HCT116 (cell line): Measurements from ENCODE around the gene MED27. TPM values are rescaled to one million over a fixed set of nuclear protein-coding genes. Genes with fewer than 3 reads are reported as not detected.

Source experiments
- ATAC-seq: fragments of 200-7000 bp; cut with Tn5 transposase; 2 replicates; pipeline ENCODE4 v1.9.1; 2020; ENCODE audit warnings: mild to moderate bottlenecking, moderate library complexity
- BruUV-seq: library from RNA; stranded (reverse); fragments of 400-500 nt; replicated peaks from 2 replicates; lab custom pipeline; 2021; lab: Mats Ljungman, UMichigan
- CTCF ChIA-PET: fragments of 300-600 bp; sonication (Branson Sonifier 250); formaldehyde crosslinking; loops from one replicate; lab custom pipeline; 2021; ENCODE audit warnings: antibody characterized with exemption; lab: Charles Lee
- POLR2A ChIA-PET: fragments of 300-600, 350-600 bp; sonication (Branson Sonifier 250); formaldehyde crosslinking; loops from one replicate; lab custom pipeline; 2021; ENCODE audit warnings: antibody characterized with exemption; lab: Charles Lee
- RAD21 ChIA-PET, 2 experiments: fragments of 300-600 bp; sonication (Branson Sonifier 250); formaldehyde crosslinking; loops; one replicate each; lab custom pipeline; 2023; ENCODE audit warnings: low total read pairs in 2 of 2; ENCODE audit not compliant: uncharacterized antibody in 2 of 2, unreplicated experiment in 2 of 2, low non-redundant PET in 1 of 2; lab: Charles Lee
- DNase-seq: peaks from one replicate; pipeline ENCODE4 v3.0.0-alpha.2; 2010; ENCODE audit warnings: low read depth, low spot score
- H2AFZ ChIP-seq: fragments of 200-600 bp; shearing (Covaris generic), sonication (generic); 2 replicates; pipeline ENCODE4 v1.6.1; 2017; ENCODE audit warnings: low read depth, mixed run types, mixed read lengths, antibody characterized with exemption, low read length; ENCODE audit not compliant: poor library complexity, severe bottlenecking
- H3K27ac ChIP-seq: 2 replicates; pipeline ENCODE4 v1.5.1; 2012; ENCODE audit warnings: low read depth, low read length
- H3K27me3 ChIP-seq: fragments of 200-600 bp; sonication (generic); 2 replicates; pipeline ENCODE4 v1.6.1; 2016; ENCODE audit warnings: mixed run types, low read length, mixed read lengths; ENCODE audit not compliant: insufficient read depth
- H3K36me3 ChIP-seq, 2 experiments: fragments of 200-500 bp in 1 of 2; fragments of 200-600 bp in 1 of 2; sonication (Bioruptor generic) in 1 of 2; sonication (generic) in 1 of 2; 2 replicates each; pipeline versions ENCODE4 v1.5.1 to v1.6.1; 2014 to 2016; ENCODE audit warnings: low read length in 2 of 2, inconsistent platforms in 1 of 2, mixed read lengths in 1 of 2, mixed run types in 1 of 2; ENCODE audit not compliant: insufficient read depth in 2 of 2, control insufficient read depth in 1 of 2
- H3K4me1 ChIP-seq, 2 experiments: fragments of 200-600 bp in 1 of 2; sonication (generic) in 1 of 2; 2 replicates each; pipeline versions ENCODE4 v1.5.1 to v1.6.1; 2012 to 2017; ENCODE audit warnings: low read length in 2 of 2, inconsistent platforms in 1 of 2, mild to moderate bottlenecking in 1 of 2, mixed read lengths in 1 of 2, mixed run types in 1 of 2, moderate library complexity in 1 of 2; ENCODE audit not compliant: insufficient read depth in 2 of 2, control insufficient read depth in 1 of 2
- H3K4me2 ChIP-seq: fragments of 200-600 bp; sonication (generic); 2 replicates; pipeline ENCODE4 v1.6.1; 2017; ENCODE audit warnings: mixed run types, low read length, mixed read lengths
- H3K4me3 ChIP-seq, 2 experiments: fragments of 200-600 bp in 1 of 2; sonication (generic) in 1 of 2; replicated peaks in 1 of 2; 2 replicates each; pipeline ENCODE4 v1.5.1; 2011 to 2016; ENCODE audit warnings: low read length in 2 of 2, control low read depth in 1 of 2, low read depth in 1 of 2, mild to moderate bottlenecking in 1 of 2, mixed read lengths in 1 of 2, mixed run types in 1 of 2
- H3K79me2 ChIP-seq: fragments of 200-600 bp; sonication (generic); 2 replicates; pipeline ENCODE4 v1.6.1; 2017; ENCODE audit warnings: mild to moderate bottlenecking, mixed run types, low read length, moderate library complexity, mixed read lengths; ENCODE audit not compliant: insufficient read depth
- H3K9ac ChIP-seq: fragments of 200-600 bp; sonication (generic); 2 replicates; pipeline ENCODE4 v1.6.1; 2016; ENCODE audit warnings: low read length, mixed read lengths
- H3K9me2 ChIP-seq: fragments of 200-600 bp; sonication (generic), shearing (Covaris generic); 2 replicates; pipeline ENCODE4 v1.6.1; 2017; ENCODE audit warnings: mixed run types, mild to moderate bottlenecking, moderate library complexity; ENCODE audit not compliant: insufficient read depth
- H3K9me3 ChIP-seq, 2 experiments: fragments of 200-500 bp in 1 of 2; fragments of 200-600 bp in 1 of 2; sonication (Bioruptor generic) in 1 of 2; sonication (generic) in 1 of 2; 2 replicates each; pipeline ENCODE4 v1.6.1; 2014 to 2017; ENCODE audit warnings: low read length in 2 of 2, mixed read lengths in 2 of 2, inconsistent platforms in 1 of 2, low read depth in 1 of 2, mild to moderate bottlenecking in 1 of 2, mixed run types in 1 of 2, moderate library complexity in 1 of 2; ENCODE audit not compliant: control insufficient read depth in 1 of 2, insufficient read depth in 1 of 2
- H4K20me1 ChIP-seq: fragments of 200-600 bp; sonication (generic), shearing (Covaris generic); 2 replicates; pipeline ENCODE4 v1.6.1; 2017; ENCODE audit warnings: mixed run types, mild to moderate bottlenecking, moderate library complexity; ENCODE audit not compliant: insufficient read depth
- CBX3 ChIP-seq: IDR thresholded peaks from 2 replicates; pipeline ENCODE4 v1.6.1; 2012; ENCODE audit warnings: low read depth
- CEBPB ChIP-seq: IDR thresholded peaks from 2 replicates; pipeline ENCODE4 v1.6.1; 2012; ENCODE audit warnings: low read depth
- EGR1 ChIP-seq: IDR thresholded peaks from 2 replicates; pipeline ENCODE4 v1.6.1; 2012; ENCODE audit warnings: low read depth
- EZH2phosphoT487 ChIP-seq: fragments of 200-600 bp; IDR thresholded peaks from 2 replicates; pipeline ENCODE4 v1.6.1; 2018; ENCODE audit warnings: antibody characterized with exemption, borderline replicate concordance
- POLR2A ChIP-seq: IDR thresholded peaks from 2 replicates; pipeline ENCODE4 v1.7.0; 2011; ENCODE audit warnings: borderline replicate concordance; ENCODE audit not compliant: insufficient read depth, insufficient read length; ENCODE audit errors: extremely low read depth
- SIN3A ChIP-seq: IDR thresholded peaks from 2 replicates; pipeline ENCODE4 v1.6.1; 2012; ENCODE audit warnings: low read depth
- SP1 ChIP-seq: IDR thresholded peaks from 2 replicates; pipeline ENCODE4 v1.6.1; 2012; ENCODE audit warnings: low read depth
- ZNF274 ChIP-seq: fragments of 200-500 bp; sonication (Bioruptor generic); IDR thresholded peaks from 2 replicates; pipeline ENCODE4 v1.6.1; 2014; ENCODE audit warnings: mild to moderate bottlenecking, low read depth, low read length, inconsistent platforms
- intact Hi-C: fragments of 100-400 bp; cut with micrococcal nuclease; formaldehyde crosslinking; loops from 2 replicates; pipeline ENCODE4 v1.10.0; 2022
- total RNA-seq: library from RNA; stranded (reverse); gene quantifications from one replicate; pipeline ENCODE4 v1.2.1, GENCODE V29; 2021; ENCODE audit not compliant: unreplicated experiment
- TF ChIP-seq, protein P1 (sequence below): IDR thresholded peaks from 2 replicates; pipeline ENCODE4 v1.6.1; 2012
- TF ChIP-seq, protein P2 (sequence below): IDR thresholded peaks from 2 replicates; pipeline ENCODE4 v1.6.1; 2012
- TF ChIP-seq, protein P3 (sequence below): IDR thresholded peaks from 2 replicates; pipeline ENCODE4 v1.6.1; 2011; ENCODE audit warnings: mild to moderate bottlenecking, low read length, moderate library complexity; ENCODE audit not compliant: insufficient replicate concordance; ENCODE audit errors: extremely low read depth
- TF ChIP-seq, protein P4 (sequence below): IDR thresholded peaks from 2 replicates; pipeline ENCODE4 v1.6.1; 2012; ENCODE audit warnings: low read depth

The MED27 gene
- total RNA-seq, 1 experiment from 2014 or later, result 26.9 TPM

DNA sequence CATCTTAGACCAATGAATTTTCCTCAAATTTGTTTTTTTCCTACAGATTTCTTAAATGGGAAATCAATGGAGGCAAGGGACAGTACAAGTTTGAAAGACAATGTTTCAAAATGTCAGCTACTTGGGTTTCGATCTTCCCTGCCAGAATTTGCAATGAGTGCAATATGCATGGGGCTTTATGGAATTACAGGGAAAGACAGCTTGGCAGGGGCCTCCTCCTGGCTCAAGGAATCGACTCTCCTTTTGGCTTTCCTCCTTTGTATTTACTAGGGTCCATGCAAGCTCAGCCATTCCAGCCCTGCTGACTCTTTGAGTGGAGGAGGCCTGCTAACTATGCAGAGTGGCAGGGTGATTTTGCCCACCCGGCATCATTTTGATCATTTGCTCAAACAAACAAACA is 63.2 kb downstream of the MED27 start:
- H3K4me3 ChIP-seq, result no peak overlapping the region
- BruUV-seq, result no TSS peak
- POLR2A ChIA-PET, result no interaction called here
- H3K9me2 ChIP-seq, result no peaks in the 10 kb centered on the region
- CTCF ChIA-PET, result no interaction called here
- no peaks in the 10 kb centered on the region for H3K4me1 ChIP-seq
- H2AFZ ChIP-seq, result no peak overlapping the region
- H3K9me3 ChIP-seq, result no peaks in the 10 kb centered on the region
- H4K20me1 ChIP-seq, result no peaks in the 10 kb centered on the region; the same call in 1 of the 2 replicates
- H3K36me3 ChIP-seq, result no peaks in the 10 kb centered on the region
- TF ChIP-seq CEBPB, result no peak
- no peak for TF ChIP-seq CBX3
- no peak for TF ChIP-seq EZH2phosphoT487
- TF ChIP-seq POLR2A, result no peak
- TF ChIP-seq, protein P1, sequence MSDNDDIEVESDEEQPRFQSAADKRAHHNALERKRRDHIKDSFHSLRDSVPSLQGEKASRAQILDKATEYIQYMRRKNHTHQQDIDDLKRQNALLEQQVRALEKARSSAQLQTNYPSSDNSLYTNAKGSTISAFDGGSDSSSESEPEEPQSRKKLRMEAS, result no peak
- TF ChIP-seq SP1, result no peak
- TF ChIP-seq ZNF274, result no peak
- TF ChIP-seq, protein P2, sequence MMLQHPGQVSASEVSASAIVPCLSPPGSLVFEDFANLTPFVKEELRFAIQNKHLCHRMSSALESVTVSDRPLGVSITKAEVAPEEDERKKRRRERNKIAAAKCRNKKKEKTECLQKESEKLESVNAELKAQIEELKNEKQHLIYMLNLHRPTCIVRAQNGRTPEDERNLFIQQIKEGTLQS, result no peak
- TF ChIP-seq, protein P3, sequence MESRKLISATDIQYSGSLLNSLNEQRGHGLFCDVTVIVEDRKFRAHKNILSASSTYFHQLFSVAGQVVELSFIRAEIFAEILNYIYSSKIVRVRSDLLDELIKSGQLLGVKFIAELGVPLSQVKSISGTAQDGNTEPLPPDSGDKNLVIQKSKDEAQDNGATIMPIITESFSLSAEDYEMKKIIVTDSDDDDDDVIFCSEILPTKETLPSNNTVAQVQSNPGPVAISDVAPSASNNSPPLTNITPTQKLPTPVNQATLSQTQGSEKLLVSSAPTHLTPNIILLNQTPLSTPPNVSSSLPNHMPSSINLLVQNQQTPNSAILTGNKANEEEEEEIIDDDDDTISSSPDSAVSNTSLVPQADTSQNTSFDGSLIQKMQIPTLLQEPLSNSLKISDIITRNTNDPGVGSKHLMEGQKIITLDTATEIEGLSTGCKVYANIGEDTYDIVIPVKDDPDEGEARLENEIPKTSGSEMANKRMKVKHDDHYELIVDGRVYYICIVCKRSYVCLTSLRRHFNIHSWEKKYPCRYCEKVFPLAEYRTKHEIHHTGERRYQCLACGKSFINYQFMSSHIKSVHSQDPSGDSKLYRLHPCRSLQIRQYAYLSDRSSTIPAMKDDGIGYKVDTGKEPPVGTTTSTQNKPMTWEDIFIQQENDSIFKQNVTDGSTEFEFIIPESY, result no peak
- no peak for TF ChIP-seq EGR1
- TF ChIP-seq, protein P4, sequence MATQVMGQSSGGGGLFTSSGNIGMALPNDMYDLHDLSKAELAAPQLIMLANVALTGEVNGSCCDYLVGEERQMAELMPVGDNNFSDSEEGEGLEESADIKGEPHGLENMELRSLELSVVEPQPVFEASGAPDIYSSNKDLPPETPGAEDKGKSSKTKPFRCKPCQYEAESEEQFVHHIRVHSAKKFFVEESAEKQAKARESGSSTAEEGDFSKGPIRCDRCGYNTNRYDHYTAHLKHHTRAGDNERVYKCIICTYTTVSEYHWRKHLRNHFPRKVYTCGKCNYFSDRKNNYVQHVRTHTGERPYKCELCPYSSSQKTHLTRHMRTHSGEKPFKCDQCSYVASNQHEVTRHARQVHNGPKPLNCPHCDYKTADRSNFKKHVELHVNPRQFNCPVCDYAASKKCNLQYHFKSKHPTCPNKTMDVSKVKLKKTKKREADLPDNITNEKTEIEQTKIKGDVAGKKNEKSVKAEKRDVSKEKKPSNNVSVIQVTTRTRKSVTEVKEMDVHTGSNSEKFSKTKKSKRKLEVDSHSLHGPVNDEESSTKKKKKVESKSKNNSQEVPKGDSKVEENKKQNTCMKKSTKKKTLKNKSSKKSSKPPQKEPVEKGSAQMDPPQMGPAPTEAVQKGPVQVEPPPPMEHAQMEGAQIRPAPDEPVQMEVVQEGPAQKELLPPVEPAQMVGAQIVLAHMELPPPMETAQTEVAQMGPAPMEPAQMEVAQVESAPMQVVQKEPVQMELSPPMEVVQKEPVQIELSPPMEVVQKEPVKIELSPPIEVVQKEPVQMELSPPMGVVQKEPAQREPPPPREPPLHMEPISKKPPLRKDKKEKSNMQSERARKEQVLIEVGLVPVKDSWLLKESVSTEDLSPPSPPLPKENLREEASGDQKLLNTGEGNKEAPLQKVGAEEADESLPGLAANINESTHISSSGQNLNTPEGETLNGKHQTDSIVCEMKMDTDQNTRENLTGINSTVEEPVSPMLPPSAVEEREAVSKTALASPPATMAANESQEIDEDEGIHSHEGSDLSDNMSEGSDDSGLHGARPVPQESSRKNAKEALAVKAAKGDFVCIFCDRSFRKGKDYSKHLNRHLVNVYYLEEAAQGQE, result no peak
- TF ChIP-seq SIN3A, result no peak
- TF ChIP-seq, all 23 proteins: peak for 0
- H3K79me2 ChIP-seq, result peaks cover 22% of the 10 kb centered on the region; the same call in 1 of the 2 replicates
- no peak overlapping the region for H3K27ac ChIP-seq
- H3K4me2 ChIP-seq, result no peak overlapping the region
- ATAC-seq (no peak), DNase-seq (no peak)
- RAD21 ChIA-PET, result no interaction called here
- no peak overlapping the region for H3K9ac ChIP-seq
- intact Hi-C loops, result no loop called here
- H3K27me3 ChIP-seq, result no peaks in the 10 kb centered on the region
